ENCODE data around the gene SHOC2. TPM values are rescaled to one million over a fixed set of nuclear protein-coding genes. Genes with fewer than 3 reads are reported as not detected.

SHOC2 gene
- total and polyA plus RNA-seq, 2 of the 13 experiments (the other 11 are each of a cell fraction or from before 2014, with no cell fraction given) = 8.6 to 25.5 TPM

DNA sequence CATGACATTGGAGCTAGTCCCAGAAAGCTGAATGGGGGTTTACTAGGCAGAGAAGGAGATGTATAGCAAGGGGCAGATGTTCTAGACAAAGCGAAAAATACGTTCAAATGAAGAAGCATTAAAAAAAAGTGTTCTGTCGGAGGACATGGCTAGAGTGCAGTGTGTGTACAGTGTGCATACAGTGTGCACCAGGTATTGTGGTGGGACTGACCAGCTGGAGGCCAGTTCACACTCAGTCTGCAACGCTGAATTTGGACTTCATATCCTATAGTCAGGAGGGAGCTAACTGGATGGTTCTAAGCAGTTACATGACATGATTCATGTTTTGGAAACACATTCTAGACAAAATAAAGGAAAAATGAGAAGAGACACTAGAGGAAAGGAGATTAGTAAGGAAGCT, 9.3 kb upstream of the SHOC2 start (continued):
- TF ChIP-seq SOX13 (IDR thresholded peaks at IDR 0.05) = no peak
- no peak for TF ChIP-seq SOX13 (CRISPR knock-in tag; conservative IDR thresholded peaks at IDR 0.05 in 1 of 2, IDR thresholded peaks at IDR 0.05 in 1 of 2)
- TF ChIP-seq SIX1 (CRISPR knock-in tag; IDR thresholded peaks at IDR 0.05; ENCODE audit: borderline replicate concordance) = no peak
- TF ChIP-seq ZNF672 (CRISPR knock-in tag; IDR thresholded peaks at IDR 0.05) = no peak
- TF ChIP-seq, protein P1, sequence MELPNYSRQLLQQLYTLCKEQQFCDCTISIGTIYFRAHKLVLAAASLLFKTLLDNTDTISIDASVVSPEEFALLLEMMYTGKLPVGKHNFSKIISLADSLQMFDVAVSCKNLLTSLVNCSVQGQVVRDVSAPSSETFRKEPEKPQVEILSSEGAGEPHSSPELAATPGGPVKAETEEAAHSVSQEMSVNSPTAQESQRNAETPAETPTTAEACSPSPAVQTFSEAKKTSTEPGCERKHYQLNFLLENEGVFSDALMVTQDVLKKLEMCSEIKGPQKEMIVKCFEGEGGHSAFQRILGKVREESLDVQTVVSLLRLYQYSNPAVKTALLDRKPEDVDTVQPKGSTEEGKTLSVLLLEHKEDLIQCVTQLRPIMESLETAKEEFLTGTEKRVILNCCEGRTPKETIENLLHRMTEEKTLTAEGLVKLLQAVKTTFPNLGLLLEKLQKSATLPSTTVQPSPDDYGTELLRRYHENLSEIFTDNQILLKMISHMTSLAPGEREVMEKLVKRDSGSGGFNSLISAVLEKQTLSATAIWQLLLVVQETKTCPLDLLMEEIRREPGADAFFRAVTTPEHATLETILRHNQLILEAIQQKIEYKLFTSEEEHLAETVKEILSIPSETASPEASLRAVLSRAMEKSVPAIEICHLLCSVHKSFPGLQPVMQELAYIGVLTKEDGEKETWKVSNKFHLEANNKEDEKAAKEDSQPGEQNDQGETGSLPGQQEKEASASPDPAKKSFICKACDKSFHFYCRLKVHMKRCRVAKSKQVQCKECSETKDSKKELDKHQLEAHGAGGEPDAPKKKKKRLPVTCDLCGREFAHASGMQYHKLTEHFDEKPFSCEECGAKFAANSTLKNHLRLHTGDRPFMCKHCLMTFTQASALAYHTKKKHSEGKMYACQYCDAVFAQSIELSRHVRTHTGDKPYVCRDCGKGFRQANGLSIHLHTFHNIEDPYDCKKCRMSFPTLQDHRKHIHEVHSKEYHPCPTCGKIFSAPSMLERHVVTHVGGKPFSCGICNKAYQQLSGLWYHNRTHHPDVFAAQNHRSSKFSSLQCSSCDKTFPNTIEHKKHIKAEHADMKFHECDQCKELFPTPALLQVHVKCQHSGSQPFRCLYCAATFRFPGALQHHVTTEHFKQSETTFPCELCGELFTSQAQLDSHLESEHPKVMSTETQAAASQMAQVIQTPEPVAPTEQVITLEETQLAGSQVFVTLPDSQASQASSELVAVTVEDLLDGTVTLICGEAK (IDR thresholded peaks at IDR 0.05) = no peak
- TF ChIP-seq, protein P1 (CRISPR knock-in tag; IDR thresholded peaks at IDR 0.05) = no peak
- TF ChIP-seq, protein P2, sequence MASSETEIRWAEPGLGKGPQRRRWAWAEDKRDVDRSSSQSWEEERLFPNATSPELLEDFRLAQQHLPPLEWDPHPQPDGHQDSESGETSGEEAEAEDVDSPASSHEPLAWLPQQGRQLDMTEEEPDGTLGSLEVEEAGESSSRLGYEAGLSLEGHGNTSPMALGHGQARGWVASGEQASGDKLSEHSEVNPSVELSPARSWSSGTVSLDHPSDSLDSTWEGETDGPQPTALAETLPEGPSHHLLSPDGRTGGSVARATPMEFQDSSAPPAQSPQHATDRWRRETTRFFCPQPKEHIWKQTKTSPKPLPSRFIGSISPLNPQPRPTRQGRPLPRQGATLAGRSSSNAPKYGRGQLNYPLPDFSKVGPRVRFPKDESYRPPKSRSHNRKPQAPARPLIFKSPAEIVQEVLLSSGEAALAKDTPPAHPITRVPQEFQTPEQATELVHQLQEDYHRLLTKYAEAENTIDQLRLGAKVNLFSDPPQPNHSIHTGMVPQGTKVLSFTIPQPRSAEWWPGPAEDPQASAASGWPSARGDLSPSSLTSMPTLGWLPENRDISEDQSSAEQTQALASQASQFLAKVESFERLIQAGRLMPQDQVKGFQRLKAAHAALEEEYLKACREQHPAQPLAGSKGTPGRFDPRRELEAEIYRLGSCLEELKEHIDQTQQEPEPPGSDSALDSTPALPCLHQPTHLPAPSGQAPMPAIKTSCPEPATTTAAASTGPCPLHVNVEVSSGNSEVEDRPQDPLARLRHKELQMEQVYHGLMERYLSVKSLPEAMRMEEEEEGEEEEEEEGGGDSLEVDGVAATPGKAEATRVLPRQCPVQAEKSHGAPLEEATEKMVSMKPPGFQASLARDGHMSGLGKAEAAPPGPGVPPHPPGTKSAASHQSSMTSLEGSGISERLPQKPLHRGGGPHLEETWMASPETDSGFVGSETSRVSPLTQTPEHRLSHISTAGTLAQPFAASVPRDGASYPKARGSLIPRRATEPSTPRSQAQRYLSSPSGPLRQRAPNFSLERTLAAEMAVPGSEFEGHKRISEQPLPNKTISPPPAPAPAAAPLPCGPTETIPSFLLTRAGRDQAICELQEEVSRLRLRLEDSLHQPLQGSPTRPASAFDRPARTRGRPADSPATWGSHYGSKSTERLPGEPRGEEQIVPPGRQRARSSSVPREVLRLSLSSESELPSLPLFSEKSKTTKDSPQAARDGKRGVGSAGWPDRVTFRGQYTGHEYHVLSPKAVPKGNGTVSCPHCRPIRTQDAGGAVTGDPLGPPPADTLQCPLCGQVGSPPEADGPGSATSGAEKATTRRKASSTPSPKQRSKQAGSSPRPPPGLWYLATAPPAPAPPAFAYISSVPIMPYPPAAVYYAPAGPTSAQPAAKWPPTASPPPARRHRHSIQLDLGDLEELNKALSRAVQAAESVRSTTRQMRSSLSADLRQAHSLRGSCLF (CRISPR knock-in tag; IDR thresholded peaks at IDR 0.05; ENCODE audit: borderline replicate concordance) = no peak
- TF ChIP-seq MED13 (CRISPR knock-in tag; IDR thresholded peaks at IDR 0.05) = no peak
